ENCODE data around the gene NEURL1. TPM values are rescaled to one million over a fixed set of nuclear protein-coding genes. Genes with fewer than 3 reads are reported as not detected.

Gene NEURL1
- total and polyA plus RNA-seq, 9 donors = 0.28 to 5.6 (median 3.1) TPM

DNA sequence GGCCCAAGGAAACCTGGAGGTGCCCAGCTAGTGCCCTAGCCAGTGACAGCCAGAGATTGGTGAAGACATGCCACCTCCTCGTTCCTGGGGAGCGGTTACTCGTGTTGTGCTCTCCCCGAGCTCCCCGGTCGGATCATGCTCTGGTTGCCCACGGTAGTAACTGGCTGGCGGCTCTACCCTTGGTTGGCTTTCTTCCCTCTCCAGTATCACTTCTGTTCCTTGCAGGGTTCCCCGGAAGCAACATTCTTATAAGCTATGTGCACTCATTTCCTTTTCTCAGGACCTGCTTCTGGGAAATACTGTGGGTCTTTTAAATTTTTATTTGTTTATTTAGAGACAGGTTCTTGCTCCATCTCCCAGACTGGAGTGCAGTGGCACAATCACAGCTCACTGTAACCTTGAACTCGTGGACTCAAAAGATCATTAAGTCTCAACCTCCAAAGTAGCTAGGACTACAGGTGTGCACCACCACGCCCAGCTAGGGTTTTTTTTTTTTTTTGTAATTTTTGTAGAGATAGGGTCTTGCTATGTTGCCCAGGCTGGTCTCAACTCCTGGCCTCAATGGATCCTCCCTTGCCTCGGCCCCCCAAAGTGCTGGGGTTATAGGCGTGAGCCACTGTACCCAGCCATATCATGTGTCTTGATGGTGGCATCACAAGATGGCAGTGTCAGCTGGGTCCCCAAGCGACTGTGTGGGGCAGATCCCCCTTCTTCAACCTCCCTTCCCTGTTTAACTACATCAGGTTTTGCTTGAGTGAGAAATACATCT lies 27.9 kb upstream of the NEURL1 start:
- Histone ChIP-seq H3K27me3 (no peaks in the 10 kb centered on the region), H3K4me3 (no peak overlapping the region), H3K4me1 (ENCODE audit: insufficient read depth) (no peaks in the 10 kb centered on the region), H3K27ac (no peak overlapping the region), H3K36me3 (no peaks in the 10 kb centered on the region), H3K9me3 (no peaks in the 10 kb centered on the region)
- intact Hi-C loops (cut with DNase I) = no loop called here
- DNase-seq = no peak
- WGBS, 3 donors = 88 to 91% (median 90%) methylated on average over 14 of the region's 14 CpGs
- no peak for TF ChIP-seq EP300 (IDR thresholded peaks at IDR 0.05)
- TF ChIP-seq, protein P1, sequence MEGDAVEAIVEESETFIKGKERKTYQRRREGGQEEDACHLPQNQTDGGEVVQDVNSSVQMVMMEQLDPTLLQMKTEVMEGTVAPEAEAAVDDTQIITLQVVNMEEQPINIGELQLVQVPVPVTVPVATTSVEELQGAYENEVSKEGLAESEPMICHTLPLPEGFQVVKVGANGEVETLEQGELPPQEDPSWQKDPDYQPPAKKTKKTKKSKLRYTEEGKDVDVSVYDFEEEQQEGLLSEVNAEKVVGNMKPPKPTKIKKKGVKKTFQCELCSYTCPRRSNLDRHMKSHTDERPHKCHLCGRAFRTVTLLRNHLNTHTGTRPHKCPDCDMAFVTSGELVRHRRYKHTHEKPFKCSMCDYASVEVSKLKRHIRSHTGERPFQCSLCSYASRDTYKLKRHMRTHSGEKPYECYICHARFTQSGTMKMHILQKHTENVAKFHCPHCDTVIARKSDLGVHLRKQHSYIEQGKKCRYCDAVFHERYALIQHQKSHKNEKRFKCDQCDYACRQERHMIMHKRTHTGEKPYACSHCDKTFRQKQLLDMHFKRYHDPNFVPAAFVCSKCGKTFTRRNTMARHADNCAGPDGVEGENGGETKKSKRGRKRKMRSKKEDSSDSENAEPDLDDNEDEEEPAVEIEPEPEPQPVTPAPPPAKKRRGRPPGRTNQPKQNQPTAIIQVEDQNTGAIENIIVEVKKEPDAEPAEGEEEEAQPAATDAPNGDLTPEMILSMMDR (IDR thresholded peaks at IDR 0.05) = no peak
- TF ChIP-seq POLR2A (IDR thresholded peaks at IDR 0.05) = no peak

GRCh38 chr10:103466734-103467133 lies 26.8 kb upstream of the NEURL1 start:
- Histone ChIP-seq H3K4me3 (no peak overlapping the region), H3K27me3 (no peaks in the 10 kb centered on the region), H3K27ac (no peak overlapping the region), H3K4me1 (ENCODE audit: insufficient read depth) (no peaks in the 10 kb centered on the region), H3K36me3 (no peaks in the 10 kb centered on the region), H3K9me3 (no peaks in the 10 kb centered on the region)
- 62 to 74% (median 72%) methylated on average over 3 of the region's 3 CpGs for WGBS, 3 donors
- DNase-seq = no peak
- no peak for TF ChIP-seq EP300 (IDR thresholded peaks at IDR 0.05)
- TF ChIP-seq, protein P1 (IDR thresholded peaks at IDR 0.05) = no peak
- no peak for TF ChIP-seq POLR2A (IDR thresholded peaks at IDR 0.05)
- intact Hi-C loops (cut with DNase I) = no loop called here

DNA sequence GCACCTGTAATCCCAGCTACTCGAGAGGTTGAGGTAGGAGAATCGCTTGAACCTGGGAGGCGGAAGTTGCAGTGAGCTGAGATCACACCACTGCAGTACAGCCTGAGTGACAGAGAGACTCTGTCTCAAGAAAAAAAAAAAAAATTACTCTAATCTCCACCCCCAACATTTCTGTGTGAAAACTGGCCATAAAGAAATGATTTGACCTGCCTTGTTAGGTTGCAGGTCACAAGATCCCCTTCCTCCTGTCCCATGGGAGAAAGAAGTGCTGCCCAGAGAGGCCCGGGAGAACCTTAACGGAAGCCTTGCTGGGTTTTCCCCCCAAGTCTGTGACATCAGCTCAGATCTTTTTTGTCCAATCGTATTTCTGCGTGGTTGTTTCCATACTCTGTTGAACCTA lies 26.1 kb upstream of the NEURL1 start:
- DNase-seq = no peak
- Histone ChIP-seq H3K4me1 (ENCODE audit: insufficient read depth) (no peaks in the 10 kb centered on the region), H3K27ac (no peak overlapping the region), H3K9me3 (no peaks in the 10 kb centered on the region), H3K27me3 (no peaks in the 10 kb centered on the region), H3K36me3 (no peaks in the 10 kb centered on the region), H3K4me3 (no peak overlapping the region)
- WGBS, 3 donors = 89 to 92% (median 91%) methylated on average over 7 of the region's 7 CpGs
- intact Hi-C loops (cut with DNase I) = no loop called here
- TF ChIP-seq, protein P1 (IDR thresholded peaks at IDR 0.05) = no peak
- TF ChIP-seq EP300 (IDR thresholded peaks at IDR 0.05) (no peak), POLR2A (IDR thresholded peaks at IDR 0.05) (no peak)

GRCh38 chr10:103469201-103469600 lies 24.3 kb upstream of the NEURL1 start:
- Histone ChIP-seq H3K36me3 (no peaks in the 10 kb centered on the region), H3K4me1 (ENCODE audit: insufficient read depth) (no peaks in the 10 kb centered on the region), H3K27ac (no peak overlapping the region), H3K27me3 (no peaks in the 10 kb centered on the region), H3K4me3 (no peak overlapping the region), H3K9me3 (no peaks in the 10 kb centered on the region)
- TF ChIP-seq EP300 (IDR thresholded peaks at IDR 0.05) = no peak
- TF ChIP-seq, protein P1 (IDR thresholded peaks at IDR 0.05) = no peak
- no peak for TF ChIP-seq POLR2A (IDR thresholded peaks at IDR 0.05)
- WGBS, 3 donors = 58 to 67% (median 60%) methylated on average over 5 of the region's 5 CpGs
- intact Hi-C loops (cut with DNase I) = no loop called here
- DNase-seq = no peak

Measured in ovary (tissue), 9 donors.